Skin epidermis (tissue), 12 donors: ENCODE measurements around the gene MCTP1.

ENCODE experiments used
- H3K27ac ChIP-seq, 21 experiments: fragments of 200-600 bp; sonication (generic) in 11 of 21; one replicate each; pipeline ENCODE4 v1.5.0; 2020; ENCODE audit warnings: mild to moderate bottlenecking in 3 of 21, inconsistent platforms in 2 of 21, moderate library complexity in 2 of 21
- H3K4me3 ChIP-seq, 7 experiments: fragments of 200-600 bp; sonication (generic) in 2 of 7; one replicate each; pipeline ENCODE4 v1.5.0; 2020; ENCODE audit warnings: inconsistent platforms in 2 of 7, mild to moderate bottlenecking in 2 of 7, moderate library complexity in 1 of 7

Gene MCTP1

DNA sequence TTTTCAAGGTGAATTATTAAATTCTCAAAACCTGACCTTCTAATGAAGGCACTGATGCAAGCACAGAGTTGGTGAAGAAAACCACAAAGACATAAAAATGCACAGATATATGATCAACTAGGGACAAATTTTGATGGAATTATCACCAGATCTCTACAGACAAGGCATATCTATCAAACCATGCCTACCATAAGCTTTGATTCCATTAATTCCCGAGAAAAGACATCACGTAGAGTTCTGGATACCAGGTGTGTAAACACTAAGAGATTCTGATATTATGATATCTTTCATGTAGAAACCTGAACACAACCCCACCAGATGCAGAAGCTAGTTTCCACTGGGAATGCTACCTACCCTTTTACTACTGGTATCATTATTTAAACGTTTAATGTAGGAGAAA is 525.9 kb downstream of the MCTP1 start:
- H3K27ac ChIP-seq = no peak overlapping the region
- no peak overlapping the region for H3K4me3 ChIP-seq

DNA sequence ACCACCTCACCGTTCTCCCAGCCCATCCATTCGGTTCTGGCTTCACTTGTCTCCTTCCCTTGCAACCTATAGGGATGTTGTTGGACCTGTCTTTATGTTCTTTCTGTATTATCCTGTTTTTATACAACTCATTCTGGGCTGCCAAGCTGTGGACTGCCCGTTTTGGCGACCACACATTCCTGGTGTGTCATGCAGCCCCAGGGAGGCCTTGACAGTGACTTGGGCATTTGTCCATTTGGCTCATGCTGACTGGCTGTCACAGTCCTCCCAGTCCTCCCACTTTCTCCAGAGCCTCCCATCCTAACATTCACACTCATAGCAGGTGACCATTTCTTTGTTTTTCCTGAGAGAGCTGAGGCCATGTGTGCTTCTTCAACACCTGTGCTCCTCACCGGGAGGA is 530.1 kb downstream of the MCTP1 start:
- H3K27ac ChIP-seq = no peak overlapping the region

DNA sequence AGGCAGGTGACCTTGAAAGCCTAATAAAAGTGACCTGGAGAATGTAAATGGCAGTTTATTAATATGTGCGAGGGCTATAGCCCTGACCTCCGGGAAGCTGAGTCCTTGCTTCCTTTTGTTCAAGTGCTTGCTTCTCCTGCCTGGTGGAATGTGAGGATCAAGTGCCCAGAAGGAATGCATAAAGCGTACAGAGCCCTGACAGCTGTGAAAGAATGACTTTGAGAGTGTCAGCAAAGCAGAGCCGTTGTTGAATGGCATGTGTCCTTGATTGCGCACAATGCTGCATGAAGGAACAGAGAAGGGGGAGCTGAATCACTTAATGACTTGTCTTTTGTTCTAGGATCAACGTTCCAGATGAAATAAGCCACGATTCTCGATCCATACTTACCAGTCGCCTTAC is 533.4 kb downstream of the MCTP1 start:
- H3K4me3 ChIP-seq = no peak overlapping the region
- no peak overlapping the region for H3K27ac ChIP-seq

More for the DNA sequence above, 530.1 kb downstream of the MCTP1 start:
- no peak overlapping the region for H3K4me3 ChIP-seq

DNA sequence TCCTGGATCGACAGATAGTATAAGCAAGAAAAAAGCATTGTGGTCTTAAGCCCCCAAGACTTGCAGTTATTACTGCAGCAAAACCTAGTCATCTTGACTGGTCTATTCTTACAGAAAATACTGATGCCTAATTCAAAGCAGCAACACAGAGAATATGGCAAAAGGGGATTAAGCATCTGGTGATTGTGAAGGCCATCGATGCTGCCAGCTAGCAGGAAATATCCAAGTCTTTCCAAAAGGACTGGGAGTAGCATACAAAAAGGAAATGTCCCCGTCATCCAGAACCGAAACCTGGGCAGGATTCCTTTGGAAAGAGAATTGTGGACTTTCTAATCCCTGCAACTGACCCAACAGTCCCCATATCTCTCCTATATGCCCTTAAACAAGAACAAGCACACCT is 534.2 kb downstream of the MCTP1 start:
- Histone ChIP-seq H3K27ac (no peak overlapping the region), H3K4me3 (no peak overlapping the region)

DNA sequence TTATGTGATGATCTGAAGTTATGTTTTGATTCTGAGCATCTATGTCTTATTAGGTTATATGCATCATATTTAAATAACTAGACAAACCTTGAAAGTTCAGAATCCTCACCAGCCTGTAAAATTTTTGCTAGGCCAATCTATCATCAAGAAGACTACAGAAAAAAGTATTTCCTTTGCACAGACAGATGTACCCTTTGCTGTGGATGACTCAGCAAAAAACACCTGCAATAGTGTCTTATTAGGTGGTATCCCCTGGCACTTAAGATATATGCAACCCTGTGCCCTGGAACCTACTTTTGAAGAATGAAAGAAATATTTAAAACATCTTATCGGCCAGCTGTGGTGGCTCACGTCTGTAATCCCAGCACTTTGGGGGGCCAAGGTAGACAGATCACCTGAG is 535.9 kb downstream of the MCTP1 start:
- Histone ChIP-seq H3K4me3 (no peak overlapping the region), H3K27ac (no peak overlapping the region)

DNA sequence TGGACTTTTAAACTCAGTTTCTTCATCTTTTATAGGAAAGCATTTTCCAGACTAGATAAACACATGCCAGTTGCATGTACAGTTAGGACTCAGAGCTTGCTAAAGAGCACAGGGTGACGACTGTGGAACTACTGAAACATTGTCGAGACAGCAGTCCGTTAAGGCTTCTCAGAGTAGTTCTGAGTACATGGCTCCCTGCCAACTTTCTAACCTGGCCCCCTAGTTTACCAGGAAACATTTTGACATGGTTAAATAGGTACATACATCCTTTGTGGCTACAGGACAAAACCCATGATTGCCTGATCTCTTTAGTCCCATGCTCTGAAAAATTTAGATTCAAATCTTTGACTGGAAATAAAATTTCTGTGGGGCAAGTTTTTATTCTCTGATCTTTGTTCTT is 536.7 kb downstream of the MCTP1 start:
- no peak overlapping the region for H3K4me3 ChIP-seq
- H3K27ac ChIP-seq = no peak overlapping the region

DNA sequence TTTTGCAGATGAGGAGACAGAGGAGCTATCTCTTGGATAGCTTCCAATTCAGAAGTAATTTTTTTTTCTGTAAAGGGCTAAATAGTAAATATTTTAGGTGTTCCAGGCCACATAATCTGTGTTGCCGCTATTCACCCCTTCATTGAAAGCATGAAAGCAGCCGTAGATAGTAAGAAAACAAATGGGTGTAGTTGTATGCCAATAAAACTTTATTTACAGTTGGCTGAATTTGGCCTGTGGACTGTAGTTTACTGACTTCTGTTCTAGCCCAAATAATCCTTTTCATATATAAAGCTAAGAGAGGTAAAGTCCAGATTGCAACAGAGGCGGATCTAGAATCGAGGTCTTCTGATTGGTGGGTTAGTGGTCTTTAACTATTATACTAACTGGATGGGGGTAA is 537.5 kb downstream of the MCTP1 start:
- Histone ChIP-seq H3K4me3 (no peak overlapping the region), H3K27ac (no peak overlapping the region)

DNA sequence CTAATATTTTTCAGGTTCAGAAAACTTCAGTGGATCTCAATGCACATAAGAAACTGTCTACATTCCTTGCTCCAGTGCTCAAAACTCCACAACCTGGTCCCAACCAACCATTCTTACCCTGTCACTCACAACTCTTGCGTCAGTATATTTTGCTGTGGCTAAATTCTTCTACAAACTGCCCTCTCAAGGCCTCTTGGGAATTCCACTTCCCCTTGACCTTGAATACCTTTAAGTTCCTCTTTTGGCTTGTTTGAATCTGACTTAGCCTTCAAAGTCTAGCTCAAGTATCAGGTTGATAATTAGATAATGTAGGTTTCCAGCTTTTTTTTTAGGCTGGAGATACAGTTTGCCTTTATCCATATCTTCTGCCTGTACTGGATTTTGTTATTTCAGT is 538.2 kb downstream of the MCTP1 start:
- H3K27ac ChIP-seq = no peak overlapping the region
- H3K4me3 ChIP-seq = no peak overlapping the region

DNA sequence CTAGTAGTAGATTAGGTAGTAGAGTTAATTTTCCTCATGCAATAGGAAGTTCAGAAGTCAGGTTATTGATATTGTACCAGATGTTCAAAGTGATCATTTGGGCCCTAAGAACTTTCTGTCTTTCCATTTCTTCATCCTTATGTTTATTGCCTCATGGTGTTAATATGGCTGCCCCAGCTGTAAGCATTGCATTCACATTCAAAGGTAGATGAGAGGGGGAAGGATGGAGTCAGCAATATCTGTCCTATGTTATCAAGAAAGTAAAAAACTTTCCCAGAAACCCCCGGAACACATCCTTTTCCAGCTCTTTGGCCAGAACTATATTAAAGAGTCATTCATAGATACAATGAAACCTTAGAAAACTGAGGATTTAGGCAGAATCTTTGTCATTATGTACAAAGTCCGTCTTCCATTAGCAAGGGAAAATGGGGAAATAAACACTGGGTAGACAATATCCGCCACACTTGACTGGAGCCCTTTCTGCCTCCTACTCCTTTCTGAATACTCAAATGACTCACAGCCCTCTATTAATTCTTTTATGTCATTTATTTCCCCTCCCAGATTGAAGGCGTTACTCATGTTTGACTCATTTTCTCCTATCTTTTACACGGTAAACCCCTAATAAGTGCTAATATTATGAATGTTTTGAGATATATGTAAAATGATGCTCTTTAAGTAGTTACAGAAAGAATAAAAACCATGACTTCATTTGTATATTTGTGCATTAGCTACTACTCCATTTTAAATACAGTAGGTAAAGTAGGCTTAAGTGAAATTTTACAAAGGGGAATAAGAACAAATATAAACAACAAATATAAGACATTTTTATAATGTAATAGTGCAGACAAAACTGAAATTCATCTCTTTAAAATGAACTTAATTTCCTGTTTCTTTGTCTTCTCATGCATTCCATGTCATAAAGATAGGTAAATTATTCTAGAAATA is 538.8 kb downstream of the MCTP1 start:
- Histone ChIP-seq H3K4me3 (no peak overlapping the region), H3K27ac (no peak overlapping the region)

DNA sequence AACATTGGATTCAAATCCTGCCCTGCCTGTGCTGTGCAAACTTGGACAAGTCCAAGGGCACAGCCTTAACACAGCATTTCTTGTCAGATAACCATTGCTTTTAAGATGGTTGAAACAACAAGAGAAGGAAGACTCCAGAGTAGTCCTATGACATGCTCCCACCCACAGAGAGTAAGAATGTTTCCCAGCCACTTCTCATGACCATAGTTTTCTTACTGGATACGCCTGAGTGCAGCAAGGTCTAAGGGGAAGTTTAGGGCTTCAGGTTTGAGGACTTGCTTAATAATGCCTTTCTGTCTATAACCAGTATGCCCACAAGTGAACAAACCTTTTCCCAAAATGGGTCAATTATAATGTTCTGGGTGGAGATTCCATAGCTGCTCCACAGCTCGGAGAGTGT is 540.0 kb downstream of the MCTP1 start:
- Histone ChIP-seq H3K4me3 (no peak overlapping the region), H3K27ac (no peak overlapping the region)

DNA sequence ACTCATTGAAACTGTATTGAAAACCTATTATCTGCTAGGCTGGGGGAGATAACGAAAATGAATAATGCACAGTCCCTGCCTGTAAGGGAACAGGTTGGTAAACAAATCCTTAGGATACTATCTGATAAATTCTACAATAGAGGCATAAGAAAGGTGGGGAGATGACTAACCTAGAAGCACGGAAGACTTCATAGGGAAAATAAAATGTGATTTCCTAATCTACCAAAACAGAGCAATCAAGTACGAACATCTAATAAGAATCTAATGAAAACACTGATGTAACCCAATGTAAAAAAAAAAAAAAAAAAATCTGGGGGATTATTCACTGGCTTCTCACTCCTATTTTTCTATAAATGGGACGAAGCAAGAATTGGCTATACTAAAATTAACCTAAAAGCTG is 542.0 kb downstream of the MCTP1 start:
- Histone ChIP-seq H3K4me3 (no peak overlapping the region), H3K27ac (no peak overlapping the region)

DNA sequence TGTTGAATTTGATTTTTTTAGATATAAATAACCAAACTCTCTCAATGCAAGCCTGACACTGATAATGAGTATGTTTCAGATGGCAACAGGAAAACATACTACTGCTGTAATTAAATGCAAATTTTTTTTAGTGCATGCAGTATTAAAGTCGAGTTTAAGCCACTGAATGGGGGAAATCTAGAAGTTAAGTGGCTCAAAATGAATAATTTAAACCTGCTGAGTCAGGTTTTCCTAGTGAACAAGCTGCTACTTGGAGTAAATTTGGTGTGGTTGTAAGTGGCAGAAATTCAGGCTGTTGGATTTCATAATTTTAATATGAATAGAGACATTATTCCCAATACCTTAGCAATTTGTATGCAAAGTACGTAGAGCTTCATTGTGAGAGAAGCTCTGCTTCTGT is 544.6 kb downstream of the MCTP1 start:
- H3K27ac ChIP-seq = no peak overlapping the region

DNA sequence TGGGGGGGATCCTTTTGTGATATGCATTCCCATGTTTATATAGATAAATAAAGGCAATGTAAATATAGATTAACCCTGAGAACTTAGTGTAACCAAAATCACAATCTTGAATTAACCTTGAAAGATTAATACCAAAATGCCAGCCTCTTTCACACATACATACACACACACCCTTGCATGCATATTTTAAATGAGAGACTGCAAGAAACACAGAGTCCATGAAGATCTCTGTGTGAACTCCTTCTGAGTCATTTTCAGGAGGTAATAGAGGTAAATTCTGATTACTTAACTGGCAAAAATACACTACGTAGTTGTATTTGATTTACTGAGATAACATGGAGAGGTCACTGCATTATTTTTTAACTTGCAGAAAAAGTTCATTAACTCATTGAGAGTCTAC is 548.4 kb downstream of the MCTP1 start:
- H3K27ac ChIP-seq = no peak overlapping the region
- H3K4me3 ChIP-seq = no peak overlapping the region

More for the DNA sequence above, 544.6 kb downstream of the MCTP1 start:
- no peak overlapping the region for H3K4me3 ChIP-seq

DNA sequence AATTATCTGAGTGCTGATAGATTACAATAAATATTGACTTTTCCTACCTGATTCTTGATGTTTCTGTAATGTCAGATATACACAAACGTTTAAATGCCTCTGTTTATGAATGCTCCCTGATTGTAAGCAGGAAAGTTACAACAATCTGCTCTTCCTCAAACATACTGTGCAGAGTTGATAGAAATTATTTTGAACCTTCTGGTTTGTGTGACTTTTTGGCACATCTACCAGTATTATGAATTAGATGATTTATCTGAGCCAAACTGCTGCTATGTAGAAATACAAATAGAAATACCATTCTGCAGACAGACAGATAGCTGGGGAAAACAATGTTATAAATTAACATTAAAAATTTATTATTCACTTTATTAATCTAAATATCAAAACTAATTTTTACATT is 553.4 kb downstream of the MCTP1 start:
- no peak overlapping the region for H3K27ac ChIP-seq
- no peak overlapping the region for H3K4me3 ChIP-seq

DNA sequence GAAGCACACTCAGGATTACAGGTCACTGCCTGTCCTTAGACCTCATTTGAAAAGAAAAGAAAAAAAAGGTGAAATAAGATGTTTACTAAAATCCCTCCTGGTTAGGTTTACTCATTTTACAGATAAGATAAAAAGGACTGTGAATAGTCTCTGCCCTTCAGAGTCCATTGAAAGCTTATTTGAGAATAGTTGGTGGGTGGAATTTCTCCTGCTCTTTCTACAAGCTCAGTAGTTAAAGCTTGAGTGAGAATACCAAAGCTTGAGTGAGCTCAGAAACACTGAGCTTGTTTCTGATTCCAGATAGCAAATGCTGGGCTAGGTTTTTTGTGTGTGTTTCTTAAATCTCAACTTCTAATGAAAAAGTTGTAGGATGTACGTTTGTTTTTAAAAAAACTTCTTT is 559.8 kb downstream of the MCTP1 start:
- H3K4me3 ChIP-seq = no peak overlapping the region

DNA sequence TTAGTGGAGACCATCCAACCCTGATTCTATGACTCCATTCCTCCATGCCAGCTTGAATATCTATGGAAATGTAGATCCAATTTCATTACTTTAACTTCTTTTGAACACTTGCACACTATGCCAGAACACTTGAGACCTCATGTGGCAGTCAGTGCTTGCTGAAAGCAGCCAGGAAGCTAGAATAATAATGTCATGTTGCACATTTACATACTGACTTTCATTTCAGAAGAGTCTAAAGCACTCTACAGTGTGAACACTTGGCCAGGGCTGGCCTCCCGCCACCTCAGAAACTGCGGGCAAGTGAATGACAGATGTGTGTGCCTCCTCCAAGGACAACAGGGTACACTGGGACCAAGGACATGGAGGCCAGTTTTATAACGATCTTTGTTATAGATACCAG is 569.1 kb downstream of the MCTP1 start:
- no peak overlapping the region for H3K27ac ChIP-seq
- H3K4me3 ChIP-seq = no peak overlapping the region

More for the DNA sequence above, 559.8 kb downstream of the MCTP1 start:
- no peak overlapping the region for H3K27ac ChIP-seq

DNA sequence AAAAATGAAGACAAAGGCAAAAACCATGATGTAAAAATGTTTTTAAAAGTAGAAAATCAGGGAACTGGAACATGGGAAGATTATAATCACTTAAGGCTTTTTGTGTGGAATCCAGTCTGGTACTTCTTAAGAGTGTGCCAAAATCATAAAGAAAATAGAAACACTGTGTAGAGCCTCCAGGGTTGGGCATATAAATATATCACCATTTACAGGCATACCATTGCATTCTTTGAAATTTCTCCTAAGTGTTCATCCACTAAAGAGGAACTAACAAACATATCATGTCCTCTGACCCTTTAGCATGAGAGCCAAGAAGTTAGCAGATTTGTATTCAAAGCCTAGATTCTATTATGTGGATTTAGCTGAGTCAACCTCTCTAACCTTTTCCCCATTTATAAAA is 573.1 kb downstream of the MCTP1 start:
- Histone ChIP-seq H3K4me3 (no peak overlapping the region), H3K27ac (no peak overlapping the region)

DNA sequence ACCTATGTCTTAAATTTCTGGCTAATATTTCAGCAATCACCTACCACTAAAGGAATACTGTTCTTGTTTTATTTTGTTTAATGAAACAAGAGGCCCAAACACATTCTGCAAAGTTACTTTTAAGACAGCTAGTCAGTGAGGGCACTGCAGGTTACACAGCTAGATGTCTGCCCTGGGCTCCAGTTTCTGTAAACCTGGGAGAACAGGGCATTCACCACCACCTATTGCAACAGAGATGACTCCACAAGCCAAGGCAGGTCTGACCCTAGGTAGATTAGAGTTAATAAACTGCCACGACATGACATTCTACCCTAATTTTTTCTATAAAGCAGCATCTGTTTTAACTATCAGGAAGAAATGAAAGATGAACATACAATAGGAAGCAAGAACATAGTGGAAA is 575.6 kb downstream of the MCTP1 start:
- H3K27ac ChIP-seq = no peak overlapping the region
- no peak overlapping the region for H3K4me3 ChIP-seq

DNA sequence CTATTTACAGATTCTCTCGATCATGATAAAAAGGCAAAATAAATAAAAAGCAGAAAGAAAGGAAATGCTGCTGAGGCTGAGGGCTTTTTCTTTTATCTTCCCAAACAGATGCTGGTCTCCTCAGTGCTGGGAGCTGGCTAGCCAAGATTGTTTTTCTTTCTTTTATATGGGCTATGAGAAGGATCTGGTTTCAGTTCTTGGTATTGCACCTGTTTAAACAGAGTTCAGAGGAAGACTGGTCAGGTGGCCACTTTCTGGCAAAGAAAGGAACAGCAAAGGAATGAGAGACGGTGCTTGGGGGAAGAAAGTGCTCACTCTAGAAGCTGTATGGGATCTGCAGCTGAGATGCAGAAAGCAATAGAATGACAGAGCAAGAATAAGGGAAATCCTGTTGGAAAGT is 577.5 kb downstream of the MCTP1 start:
- no peak overlapping the region for H3K4me3 ChIP-seq
- no peak overlapping the region for H3K27ac ChIP-seq

DNA sequence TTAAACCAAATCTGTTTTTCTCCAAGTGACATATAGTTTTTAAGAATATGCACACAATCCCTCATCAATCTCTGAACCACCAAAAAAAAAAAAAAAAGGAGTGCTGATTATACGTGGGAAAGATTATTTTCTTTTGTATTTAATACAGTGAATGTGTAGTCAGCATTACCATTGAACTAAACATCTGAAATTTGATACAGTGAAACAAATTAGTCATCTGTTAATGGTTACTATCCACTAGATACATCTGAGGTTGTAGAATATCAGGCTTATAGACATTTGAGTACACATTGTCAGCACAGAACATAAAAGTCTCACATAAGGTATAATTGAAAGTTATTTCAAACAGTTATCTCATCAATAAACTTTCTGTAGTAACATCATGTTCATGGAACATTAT is 579.5 kb downstream of the MCTP1 start:
- H3K27ac ChIP-seq = no peak overlapping the region
- H3K4me3 ChIP-seq = no peak overlapping the region

DNA sequence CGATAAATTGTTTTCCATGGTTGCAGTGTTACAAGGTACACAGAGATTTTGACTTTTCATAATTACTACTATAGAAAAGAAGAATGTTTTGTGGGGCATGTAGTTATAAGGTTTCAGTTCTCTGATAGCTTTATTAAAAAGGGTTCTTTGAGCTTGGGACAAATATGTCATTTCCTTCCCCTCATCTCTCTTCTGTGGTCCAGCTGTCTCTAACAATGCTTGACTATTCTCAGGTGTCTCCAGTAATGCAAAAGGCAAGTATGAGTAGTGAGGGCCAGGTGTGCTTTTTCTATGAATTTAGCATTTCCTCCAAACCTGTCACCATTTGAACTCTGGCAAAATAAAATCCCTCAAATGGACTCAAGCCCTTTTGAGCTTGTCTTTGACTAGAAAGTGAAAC is 582.2 kb downstream of the MCTP1 start:
- Histone ChIP-seq H3K4me3 (no peak overlapping the region), H3K27ac (no peak overlapping the region)

DNA sequence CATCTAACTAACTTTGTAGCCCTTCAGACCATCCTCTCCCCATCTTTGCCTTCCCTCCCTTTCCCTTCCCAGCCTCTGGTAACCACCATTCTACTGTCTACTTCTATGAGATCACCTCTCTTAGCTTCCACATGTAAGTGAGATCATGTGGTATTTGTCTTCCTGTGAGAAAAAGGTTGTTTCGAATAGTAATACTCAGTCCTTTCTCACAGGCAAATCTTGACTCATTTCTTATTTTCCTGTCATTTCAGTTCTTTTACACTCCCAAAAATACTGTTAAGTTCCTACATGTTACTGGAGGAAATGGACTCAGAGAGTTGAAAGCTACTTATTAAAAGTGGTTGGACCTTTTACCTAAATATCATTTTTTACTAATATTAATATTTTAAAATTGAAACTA is 584.3 kb downstream of the MCTP1 start:
- Histone ChIP-seq H3K27ac (no peak overlapping the region), H3K4me3 (no peak overlapping the region)
